Stomach (tissue), 4 donors: ENCODE results near the gene CHCHD2.
"Not testable (repeated sequence)": the region's sequence is repeated elsewhere in the genome, so short reads cannot be mapped to it uniquely, and the experiment has no call there.

Experiments
- EP300 ChIP-seq: sonication (generic); formaldehyde crosslinking; IDR thresholded peaks from one replicate; pipeline ENCODE4 v1.6.1; 2017; ENCODE audit warnings: antibody characterized with exemption
- POLR2A ChIP-seq, 4 donors: fragments of 450-650 bp; IDR thresholded peaks; one replicate each; pipeline ENCODE4 v1.6.1; 2016; ENCODE audit warnings: antibody characterized with exemption in 4 of 4, control low read depth in 2 of 4, mild to moderate bottlenecking in 1 of 4, moderate library complexity in 1 of 4
- POLR2AphosphoS5 ChIP-seq, 3 donors: sonication (generic); formaldehyde crosslinking; IDR thresholded peaks; one replicate each; pipeline ENCODE4 v1.6.1; 2016; ENCODE audit warnings: antibody characterized with exemption in 3 of 3
- TF ChIP-seq, protein P1 (sequence below), 7 experiments: fragments of 450-650 bp in 4 of 7; fragments of 200-600 bp in 3 of 7; sonication (generic) in 3 of 7; IDR thresholded peaks; one replicate each; pipeline ENCODE4 v1.5.1; 2016 to 2019; ENCODE audit warnings: antibody characterized with exemption in 7 of 7, control low read depth in 2 of 7, mild to moderate bottlenecking in 1 of 7

DNA sequence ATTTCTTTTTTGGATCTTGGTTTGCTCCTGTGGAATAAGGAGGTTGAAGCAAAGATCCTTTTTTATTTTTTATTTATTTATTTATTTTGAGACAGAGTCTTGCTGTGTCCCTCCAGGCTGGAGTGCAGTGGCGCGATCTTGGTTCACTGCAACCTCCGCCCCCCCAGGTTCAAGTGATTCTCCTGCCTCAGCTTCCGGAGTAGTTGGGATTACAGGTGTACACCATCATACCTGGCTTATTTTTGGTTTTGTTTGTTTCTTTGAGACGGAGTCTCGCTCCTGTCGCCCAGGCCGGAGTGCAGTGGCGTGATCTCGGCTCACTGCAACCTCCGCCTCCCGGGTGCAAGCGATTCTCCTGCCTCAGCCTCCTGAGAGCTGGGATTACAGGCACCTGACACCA lies 39.9 kb downstream of the CHCHD2 start:
- TF ChIP-seq, protein P1, sequence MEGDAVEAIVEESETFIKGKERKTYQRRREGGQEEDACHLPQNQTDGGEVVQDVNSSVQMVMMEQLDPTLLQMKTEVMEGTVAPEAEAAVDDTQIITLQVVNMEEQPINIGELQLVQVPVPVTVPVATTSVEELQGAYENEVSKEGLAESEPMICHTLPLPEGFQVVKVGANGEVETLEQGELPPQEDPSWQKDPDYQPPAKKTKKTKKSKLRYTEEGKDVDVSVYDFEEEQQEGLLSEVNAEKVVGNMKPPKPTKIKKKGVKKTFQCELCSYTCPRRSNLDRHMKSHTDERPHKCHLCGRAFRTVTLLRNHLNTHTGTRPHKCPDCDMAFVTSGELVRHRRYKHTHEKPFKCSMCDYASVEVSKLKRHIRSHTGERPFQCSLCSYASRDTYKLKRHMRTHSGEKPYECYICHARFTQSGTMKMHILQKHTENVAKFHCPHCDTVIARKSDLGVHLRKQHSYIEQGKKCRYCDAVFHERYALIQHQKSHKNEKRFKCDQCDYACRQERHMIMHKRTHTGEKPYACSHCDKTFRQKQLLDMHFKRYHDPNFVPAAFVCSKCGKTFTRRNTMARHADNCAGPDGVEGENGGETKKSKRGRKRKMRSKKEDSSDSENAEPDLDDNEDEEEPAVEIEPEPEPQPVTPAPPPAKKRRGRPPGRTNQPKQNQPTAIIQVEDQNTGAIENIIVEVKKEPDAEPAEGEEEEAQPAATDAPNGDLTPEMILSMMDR (IDR thresholded peaks at IDR 0.05): not testable (repeated sequence)
- not testable (repeated sequence) for TF ChIP-seq POLR2AphosphoS5 (IDR thresholded peaks at IDR 0.05); POLR2A (IDR thresholded peaks at IDR 0.05); EP300
